GM21390 (cell line): Measurements from ENCODE around the gene ZNRD2.
"Not testable (repeated sequence)": the region's sequence is repeated elsewhere in the genome, so short reads cannot be mapped to it uniquely, and the experiment has no call there.

Experiments
- ATAC-seq: cut with Tn5 transposase; IDR thresholded peaks from one replicate; pipeline ENCODE4 v1.9.1; 2021; ENCODE audit not compliant: unreplicated experiment

Gene ZNRD2, protein sequence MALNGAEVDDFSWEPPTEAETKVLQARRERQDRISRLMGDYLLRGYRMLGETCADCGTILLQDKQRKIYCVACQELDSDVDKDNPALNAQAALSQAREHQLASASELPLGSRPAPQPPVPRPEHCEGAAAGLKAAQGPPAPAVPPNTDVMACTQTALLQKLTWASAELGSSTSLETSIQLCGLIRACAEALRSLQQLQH

DNA sequence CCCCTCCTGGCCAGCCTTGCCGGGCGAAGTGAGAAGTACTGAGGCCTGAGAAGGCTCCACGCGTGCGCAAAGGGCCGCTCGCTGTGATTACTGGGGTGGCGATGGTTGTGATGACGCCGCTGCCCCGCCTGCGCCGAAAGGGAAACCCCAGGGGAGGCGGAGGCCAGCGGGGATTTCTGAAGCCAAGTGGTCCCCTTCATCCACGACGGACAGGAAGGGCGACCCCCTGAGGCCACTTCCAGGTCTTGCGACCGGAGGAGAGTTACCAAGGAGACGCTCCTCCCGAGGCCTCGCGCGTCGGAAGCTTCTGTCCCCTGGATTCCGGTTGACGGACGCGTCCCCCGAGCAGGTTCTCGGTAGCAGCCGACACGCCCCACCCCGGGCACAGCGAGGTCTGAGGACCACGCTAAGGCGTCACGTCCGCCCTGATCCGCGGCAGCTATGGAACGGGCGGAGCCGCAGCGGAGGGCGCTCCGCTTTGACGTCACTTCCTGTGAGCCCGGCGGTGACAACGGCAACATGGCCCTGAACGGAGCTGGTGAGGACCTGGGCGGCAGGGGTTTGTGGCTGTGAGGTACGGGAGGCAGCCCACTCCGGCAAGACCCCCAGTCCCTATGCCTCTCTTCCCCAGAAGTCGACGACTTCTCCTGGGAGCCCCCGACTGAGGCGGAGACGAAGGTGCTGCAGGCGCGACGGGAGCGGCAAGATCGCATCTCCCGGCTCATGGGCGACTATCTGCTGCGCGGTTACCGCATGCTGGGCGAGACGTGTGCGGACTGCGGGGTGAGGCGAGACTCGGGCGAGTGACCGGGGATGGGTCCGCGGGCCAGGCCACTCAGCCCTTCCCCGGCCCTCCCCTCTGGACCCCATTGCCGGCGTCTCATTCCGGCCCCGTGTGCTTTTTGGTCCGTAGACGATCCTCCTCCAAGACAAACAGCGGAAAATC lies at the start of gene ZNRD2:
ZNRD2 (plus strand) TSS at position 505 of the 946 bp plus-strand sequence; CDS start at position 520, 15 bp downstream.
- peak; percentile 56 for ATAC-seq

DNA sequence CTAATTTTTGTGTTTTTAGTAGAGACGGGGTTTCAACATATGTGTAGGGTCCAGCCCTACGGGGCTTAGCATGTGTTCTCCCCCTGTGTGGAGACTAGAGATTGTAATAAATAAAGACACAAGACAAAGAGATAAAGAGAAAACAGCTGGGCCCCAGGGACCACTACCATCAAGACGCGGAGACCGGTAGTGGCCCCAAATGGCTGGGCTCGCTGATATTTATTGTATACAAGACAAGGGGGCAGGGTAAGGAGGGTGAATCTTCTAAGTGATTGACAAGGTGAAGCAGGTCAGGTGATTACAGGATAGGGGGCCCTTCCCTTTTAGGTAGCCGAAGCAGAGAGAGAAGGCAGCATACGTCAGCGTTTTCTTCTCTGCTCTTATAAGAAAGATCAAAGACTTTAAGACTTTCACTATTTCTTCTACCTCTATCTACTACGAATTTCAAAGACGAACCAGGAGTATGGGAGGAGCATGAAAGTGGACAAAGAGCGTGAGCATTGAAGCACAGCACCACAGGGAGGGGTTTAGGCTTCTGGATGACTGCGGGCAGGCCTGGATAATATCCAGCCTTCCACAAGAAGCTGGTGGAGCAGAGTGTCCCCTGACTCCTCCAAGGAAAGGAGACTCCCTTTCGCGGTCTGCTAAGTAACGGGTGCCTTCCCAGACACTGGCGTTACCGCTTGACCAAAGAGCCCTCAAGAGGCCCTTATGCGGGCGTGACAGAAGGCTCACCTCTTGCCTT lies 48.3 kb upstream of the ZNRD2 start:
- ATAC-seq: not testable (repeated sequence)

DNA sequence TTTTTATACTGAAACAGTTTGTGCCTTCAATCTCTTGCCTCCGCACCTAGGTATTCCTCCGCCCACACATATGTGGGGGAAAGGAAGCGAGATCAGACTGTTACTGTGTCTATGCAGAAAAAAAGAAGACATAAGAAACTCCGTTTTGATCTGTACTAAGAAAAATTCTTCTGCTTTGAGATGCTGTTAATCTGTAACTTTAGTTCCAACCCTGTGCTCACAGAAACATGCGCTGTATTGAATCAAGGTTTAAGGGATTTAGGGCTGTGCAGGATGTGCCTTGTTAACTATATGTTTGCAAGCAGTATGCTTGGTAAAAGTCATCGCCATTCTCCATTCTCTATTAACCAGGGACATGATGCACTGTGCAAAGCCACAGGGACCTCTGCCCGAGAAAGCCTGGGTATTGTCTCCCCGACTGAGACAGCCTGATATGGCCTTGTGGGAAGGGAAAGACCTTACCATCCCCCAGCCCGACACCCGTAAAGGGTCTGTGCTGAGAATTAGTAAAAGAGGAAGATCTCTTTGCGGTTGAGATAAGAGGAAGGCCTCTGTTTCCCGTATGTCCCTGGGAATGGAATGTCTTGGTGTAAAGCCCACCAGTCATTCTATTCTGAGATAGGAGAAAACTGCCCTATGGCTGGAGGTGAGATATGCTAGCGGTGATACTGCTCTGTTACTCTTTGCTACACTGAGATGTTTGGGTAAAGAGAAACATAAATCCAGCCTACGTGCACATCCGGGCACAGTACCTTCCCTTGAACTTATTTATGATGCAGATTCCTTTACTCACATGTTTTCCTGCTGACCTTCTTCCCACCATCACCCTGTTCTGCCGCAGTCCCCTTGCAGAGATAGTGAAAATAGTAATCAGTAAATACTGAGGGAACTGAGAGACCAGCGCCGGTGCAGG lies 47.3 kb upstream of the ZNRD2 start:
- not testable (repeated sequence) for ATAC-seq

DNA sequence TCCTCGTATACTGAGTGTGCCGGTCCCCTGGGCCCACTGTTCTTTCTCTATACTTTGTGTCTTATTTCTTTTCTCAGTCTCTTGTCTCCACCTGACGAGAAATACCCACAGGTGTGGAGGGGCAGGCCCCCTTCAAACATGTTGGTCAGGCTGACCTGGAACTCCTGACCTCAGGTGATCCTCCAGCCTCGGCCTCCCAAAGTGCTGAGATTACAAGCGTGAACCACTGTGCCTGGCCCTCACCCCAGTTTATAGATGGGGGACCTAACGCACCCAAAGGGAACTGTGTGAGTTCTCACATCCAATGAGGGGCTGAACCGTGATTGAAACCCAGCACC lies 46.7 kb upstream of the ZNRD2 start:
- ATAC-seq: not testable (repeated sequence)

DNA sequence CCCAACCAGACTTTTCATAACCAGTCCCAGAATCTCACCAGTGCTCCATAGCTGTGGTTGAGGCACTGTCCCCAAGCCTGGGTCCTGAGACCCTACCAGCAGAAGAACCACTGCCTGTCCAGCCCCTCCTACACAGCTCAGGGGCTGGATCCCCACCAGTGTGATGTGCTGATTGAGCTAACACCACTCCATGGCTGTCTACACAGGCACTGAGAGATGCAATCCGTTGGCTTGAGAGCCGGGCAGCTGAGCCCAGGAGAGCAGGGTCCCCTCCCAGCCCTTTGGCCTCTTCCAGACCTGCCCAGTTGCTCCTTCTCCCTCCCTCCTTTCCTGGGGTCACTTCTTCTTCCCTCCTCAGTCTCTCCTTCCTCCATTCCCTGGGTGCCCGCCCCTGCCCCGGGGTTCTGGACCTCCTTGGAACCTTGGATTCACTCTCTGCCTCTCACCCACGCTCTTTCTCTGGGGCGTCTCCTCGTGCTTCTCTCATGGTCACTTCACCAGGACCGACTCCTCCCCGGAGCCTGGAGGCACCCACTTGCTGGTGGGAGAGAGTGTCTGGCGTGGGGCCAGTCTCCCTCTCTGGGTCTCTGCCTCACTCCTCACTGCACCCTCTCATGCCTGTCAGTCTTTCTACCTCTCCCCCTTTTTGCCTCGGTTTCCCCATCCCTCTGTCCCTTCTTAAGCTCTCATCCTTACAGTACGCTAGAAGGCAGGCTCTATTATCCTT lies 46.1 kb upstream of the ZNRD2 start:
- no peak for ATAC-seq

DNA sequence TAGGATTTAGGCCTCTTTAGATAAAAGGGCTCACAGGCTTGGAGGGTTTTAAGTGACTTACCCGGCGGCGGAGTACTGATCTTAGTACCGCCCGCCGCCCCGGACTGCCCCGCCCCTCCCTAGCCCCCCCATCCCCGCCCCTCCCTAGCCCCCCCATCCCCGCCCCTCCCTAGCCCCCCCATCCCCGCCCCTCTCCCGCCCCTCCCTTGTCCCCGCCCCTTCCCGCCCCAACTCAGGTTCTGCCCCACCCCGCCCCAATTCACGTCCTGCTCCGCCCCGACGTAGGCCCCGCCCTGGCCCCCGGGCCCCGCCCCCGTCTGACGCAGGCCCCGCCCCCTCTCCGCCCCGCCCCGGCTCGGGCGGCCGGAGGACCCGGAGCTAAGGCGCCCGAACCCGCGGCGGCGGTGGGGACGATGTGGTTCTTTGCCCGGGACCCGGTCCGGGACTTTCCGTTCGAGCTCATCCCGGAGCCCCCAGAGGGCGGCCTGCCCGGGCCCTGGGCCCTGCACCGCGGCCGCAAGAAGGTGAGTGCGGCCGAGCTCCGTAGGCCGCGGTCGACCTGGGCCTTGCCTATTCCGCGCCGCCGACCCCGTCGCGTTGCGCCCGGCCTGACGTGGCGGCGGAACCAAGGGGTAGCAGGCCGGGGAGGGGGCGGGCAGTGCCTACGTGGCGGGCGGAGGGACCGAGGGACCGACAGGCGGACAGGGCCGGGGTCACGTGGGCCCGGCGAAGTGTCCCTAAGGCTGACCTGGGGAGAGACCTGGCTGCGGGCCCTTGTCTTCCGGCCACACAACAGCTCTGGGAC lies 45.3 kb upstream of the ZNRD2 start, which contains the start of gene SCYL1:
SCYL1 (plus strand) TSS at position 343 of the 805 bp plus-strand sequence; CDS start at position 414, 71 bp downstream.
- peak; percentile 48 for ATAC-seq

DNA sequence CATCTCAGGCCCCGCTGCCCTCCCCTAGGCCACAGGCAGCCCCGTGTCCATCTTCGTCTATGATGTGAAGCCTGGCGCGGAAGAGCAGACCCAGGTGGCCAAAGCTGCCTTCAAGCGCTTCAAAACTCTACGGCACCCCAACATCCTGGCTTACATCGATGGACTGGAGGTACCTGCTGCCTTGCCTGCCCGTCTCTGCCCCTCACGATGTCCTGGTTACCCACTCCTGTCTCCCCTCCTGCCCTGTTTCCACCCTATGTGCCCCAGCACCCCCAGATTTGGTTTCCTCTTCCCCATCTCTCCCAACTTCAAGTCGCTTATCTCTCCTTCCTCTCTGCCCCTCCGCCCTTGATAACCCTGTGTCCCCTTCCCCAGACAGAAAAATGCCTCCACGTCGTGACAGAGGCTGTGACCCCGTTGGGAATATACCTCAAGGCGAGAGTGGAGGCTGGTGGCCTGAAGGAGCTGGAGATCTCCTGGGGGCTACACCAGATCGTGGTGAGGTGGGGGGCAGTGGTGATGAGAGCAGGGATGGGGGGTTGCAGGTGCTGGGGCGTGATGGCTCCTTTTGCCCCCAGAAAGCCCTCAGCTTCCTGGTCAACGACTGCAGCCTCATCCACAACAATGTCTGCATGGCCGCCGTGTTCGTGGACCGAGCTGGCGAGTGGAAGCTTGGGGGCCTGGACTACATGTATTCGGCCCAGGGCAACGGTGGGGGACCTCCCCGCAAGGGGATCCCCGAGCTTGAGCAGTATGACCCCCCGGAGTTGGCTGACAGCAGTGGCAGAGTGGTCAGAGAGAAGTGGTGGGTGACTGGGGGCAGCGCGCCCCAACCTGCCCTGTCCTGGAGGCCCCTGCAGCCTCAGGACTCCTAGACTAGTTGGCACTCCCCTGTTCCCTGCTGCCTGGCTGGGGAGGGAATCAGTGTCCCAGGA lies 44.5 kb upstream of the ZNRD2 start:
- ATAC-seq: no peak

DNA sequence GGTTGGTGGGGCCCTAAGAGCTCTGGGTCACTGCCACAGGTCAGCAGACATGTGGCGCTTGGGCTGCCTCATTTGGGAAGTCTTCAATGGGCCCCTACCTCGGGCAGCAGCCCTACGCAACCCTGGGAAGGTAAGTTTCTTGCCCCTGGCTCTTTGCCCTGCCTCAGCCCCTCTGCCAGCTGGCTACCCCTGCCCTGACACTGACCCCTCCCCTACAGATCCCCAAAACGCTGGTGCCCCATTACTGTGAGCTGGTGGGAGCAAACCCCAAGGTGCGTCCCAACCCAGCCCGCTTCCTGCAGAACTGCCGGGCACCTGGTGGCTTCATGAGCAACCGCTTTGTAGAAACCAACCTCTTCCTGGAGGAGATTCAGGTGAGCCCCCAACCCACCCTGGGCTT lies 43.5 kb upstream of the ZNRD2 start:
- no peak for ATAC-seq

DNA sequence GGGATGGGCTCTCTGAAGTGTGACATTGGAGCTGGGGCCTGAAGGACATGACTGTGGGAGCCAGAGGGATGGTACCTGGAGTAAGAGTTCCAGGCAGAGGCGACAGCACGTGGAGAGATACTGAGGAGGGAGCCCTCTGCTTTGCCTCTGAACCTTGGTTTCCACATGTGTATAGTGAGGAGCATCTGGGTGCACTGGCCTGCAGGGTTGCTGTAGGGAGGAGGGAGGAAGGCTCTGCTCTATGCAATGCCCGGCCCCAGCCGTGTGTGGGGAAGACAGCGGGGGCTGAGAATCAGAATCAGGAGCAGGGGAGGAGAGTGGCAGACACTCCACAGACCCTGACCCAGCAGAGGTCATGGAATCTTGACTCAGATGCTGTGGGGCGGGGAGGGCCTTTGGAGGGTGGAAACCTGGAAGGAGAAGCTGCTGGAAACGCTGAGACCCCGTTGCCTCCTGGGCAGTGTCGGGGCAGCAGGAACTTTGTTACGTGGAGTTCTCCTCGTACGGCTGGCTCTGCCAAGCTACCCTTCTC lies 41.4 kb upstream of the ZNRD2 start:
- no peak for ATAC-seq

DNA sequence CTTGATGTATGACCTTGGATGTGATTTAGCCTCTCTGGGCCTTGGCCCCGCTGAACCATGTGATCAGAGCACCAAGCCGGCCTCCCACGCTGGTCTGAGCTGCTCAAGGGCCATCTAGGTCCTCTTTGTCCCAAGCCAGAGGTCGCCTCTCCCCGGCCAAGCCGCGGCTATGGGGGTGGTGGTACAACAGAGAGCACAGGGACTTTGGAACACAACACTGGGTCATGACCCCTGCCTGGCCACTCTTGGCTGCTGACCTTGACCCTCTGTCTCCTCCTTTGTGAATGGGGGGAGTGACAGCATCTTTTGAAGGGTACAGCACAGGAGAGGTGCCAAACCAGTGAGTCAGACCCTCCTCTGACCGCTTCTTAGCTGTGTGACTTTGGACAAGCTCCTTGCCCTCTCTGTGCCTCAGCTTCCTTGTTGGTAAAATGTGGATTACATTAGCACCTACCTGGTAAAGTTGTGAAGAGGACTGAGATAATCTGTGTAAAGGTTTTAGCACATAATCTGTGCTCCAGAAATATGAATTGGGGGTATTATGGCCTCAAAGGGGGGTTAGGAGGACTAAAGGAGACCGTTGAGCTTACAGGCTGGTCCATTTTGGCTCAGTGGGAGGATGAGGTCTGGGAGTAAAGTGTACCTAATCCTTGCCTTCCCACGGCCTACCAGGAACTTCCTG lies 40.7 kb upstream of the ZNRD2 start:
- ATAC-seq: no peak

DNA sequence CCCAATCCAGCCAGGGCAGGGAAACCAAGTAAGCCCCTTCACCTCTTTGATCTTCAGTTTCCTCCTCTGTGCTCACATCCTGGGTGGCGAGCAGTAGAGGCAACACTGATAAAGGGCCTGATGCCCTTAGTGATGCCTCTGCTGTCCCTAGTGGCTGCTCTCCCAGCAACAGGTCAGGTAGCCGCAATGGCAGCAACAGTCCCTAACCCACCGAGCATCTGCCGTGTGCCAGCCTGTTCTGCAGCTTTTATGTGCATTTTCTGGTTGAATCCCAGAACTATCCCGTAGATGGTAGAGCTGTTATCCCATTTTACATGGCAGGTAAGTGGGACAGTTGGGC lies 40.1 kb upstream of the ZNRD2 start:
- no peak for ATAC-seq

DNA sequence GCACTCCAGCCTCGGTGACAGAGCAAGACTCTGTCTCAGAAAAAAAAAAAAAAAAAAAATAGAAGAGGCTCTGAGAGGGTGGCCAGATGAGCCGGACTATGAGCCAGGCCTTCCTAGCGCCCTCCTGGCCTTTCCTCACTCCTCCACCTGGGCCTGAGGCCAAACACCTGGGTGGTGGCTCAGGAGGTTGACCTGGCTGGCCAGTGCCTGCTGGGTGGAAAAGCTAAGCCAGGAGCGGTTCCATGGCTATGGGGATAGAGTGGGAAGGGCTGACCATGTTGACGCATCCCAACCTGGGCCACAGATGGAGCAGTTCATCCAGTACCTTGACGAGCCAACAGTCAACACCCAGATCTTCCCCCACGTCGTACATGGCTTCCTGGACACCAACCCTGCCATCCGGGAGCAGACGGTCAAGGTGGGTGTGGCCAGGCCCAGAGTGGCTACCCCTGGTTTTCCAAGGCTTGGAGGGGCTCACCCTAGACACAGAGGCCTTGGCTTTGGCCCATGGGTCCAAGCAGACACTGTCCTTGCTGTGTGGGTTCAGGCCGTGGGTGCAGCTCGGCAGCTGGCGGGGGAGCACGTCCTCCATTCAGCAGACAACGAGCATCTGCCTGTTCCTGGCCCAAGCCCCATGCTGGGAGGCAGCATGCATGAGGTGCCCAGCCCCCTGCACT lies 37.8 kb upstream of the ZNRD2 start:
- ATAC-seq: no peak

DNA sequence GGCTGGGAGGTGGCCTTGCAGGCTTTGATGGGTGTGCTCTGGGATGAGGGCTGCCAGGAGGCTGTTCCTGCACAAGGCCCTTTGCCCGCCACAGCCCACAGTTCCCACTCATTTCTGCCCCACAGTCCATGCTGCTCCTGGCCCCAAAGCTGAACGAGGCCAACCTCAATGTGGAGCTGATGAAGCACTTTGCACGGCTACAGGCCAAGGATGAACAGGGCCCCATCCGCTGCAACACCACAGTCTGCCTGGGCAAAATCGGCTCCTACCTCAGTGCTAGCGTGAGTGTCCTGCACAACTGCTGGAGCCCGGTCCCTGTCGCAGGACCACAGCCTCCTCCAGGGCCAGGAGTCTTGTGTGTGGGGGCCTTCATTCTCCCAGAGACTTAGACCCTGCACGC lies 35.2 kb upstream of the ZNRD2 start:
- no peak for ATAC-seq

DNA sequence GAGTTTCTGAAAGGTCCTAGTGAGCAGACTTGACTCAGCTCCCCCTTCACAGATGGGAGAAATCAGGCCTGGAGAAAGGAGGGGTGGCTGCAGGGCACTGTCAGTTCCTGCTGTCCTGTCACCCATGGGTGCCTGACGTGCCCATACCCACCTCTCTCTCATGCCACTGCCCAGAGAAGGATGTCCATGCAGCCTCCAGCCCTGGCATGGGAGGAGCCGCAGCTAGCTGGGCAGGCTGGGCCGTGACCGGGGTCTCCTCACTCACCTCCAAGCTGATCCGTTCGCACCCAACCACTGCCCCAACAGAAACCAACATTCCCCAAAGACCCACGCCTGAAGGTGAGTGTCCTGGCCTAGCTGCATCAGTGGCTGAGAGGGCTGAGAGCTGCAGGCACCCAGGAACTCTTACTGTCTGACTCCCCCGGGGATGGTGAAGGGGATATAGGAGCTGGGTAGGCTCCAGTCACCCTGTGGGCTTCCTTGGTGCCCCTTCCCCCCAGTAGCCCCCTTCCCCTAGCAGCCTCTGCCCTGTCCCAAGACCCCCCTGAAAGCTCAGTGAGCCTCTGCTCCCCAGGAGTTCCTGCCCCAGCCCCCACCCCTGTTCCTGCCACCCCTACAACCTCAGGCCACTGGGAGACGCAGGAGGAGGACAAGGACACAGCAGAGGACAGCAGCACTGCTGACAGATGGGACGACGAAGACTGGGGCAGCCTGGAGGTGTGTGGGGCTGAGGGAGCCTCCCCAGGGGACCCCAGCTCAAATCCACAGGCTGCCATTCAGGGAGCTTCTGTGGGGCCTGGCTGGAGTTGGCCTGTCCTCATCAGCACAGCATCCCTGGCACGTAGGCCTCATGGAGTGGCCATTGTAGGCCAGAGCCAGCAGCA lies 33.6 kb upstream of the ZNRD2 start:
- no peak for ATAC-seq

DNA sequence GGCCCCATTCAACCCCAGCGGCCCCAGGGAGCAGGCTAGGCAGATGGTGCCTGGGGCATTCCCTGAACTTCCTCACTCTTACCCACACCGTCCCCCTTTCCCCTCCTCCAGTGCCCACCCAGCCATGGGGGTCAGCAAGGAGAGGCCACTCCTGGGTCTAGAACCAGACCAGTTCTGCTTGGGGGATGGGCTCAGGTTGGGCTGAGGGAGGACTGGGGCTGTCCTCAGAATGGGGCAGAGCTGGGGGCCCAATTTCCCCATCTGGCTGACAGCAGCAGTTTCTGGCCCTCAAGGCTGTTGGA lies 33.0 kb upstream of the ZNRD2 start:
- no peak for ATAC-seq
